Activated CD4-positive, alpha-beta T cell treated with anti-CD3 and anti-CD28 coated beads, Interleukin-2, Interleukin-6, amounts not matched to agents 100 ng/mL and 50 ng/mL, durations not matched to agents 16 hours and 8 hours (primary cell): ENCODE measurements around the gene DRICH1.
"Not testable (repeated sequence)": the region's sequence is repeated elsewhere in the genome, so short reads cannot be mapped to it uniquely, and the experiment has no call there.

ENCODE experiments used
- DNase-seq: peaks from one replicate; pipeline ENCODE4 v3.0.0-alpha.2; 2020

Gene DRICH1

DNA sequence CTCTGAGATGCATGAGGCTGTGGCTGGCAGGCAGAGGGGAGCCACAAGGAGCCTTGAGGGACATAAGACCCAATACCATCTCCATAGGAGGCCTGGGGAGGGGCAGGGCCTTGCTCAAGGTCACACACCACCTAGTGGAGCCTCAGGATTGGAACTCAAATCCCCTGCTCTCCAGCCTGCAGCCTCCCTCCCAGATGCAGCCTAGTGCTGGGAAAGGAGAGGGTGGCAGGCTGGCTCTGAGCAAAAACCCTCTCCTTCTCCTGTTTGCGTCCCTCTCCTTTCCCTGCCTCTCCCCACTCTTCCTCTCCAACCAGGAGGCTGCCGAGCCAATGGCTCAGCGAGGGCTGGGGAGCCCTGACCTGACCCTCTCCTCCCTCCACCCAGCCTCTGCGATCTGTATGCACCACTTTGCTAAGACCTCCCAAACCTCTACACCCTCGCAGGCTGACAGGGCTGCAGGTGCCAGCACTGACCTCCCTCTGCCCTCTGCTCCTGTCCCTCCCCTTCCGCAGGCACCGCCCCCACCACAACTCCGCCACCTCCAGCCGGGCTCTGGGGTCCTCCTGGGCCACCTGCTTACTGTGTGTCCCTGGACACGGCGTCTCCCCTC, 66.7 kb downstream of the DRICH1 start:
- peak; percentile 32 for DNase-seq

DNA sequence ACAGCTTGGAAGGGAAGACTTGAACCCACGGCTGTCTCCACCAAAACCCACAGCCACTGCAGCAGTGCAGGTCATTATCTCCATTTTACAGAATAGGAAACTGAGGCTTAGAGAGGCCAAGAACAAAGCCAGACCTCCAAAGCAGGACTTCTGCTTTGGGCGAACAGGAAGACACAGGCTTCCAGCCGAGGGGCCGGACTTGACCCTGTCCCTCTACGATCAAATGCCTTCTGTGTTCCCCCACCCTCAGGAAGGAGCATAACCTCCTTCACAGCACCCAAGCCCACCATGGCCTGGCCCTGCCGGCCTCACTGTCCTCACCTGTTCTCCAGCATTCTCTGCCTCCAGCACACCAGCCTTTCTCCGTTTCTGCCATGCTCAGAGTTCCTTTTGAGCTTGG, 67.8 kb downstream of the DRICH1 start:
- DNase-seq, result no peak

DNA sequence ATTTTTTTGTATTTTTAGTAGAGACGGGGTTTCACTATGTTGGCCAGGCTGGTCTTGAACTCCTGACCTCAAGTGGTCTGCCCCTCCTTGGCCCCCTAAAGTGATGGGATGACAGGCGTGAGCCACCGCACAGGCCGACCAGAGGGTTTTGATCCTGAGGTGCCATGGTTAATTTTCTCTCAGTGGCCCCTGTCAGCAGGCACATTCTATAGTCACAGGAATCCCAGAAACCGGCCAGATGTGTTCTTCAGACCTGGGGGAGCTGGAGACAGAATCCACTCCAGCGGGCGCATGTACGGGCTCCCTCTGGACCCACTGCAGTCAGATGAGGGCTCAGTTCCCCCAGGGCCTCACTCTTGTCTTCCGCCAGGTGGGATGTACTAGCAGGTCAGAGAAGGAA, 69.0 kb downstream of the DRICH1 start:
- DNase-seq, result no peak

DNA sequence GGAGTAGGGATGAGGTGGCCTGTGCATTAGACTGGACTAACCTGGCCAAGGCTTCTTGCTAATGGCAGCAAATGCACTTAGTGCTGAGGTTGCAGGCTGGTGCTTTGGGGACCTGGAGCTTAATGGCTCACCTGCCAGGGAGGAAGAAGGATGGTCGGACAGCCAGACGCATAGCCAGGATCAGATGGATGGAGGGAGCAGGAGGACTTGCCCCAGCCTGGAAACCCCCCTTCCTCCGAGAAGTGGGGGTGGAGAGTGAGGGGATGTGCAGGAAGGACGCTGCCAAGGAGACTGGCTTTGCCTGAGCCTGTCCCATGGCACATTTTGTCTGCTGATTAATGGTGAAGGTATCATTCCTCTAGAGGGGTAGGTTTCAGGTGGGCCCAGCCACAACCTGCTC, 69.9 kb downstream of the DRICH1 start:
- DNase-seq, result no peak

DNA sequence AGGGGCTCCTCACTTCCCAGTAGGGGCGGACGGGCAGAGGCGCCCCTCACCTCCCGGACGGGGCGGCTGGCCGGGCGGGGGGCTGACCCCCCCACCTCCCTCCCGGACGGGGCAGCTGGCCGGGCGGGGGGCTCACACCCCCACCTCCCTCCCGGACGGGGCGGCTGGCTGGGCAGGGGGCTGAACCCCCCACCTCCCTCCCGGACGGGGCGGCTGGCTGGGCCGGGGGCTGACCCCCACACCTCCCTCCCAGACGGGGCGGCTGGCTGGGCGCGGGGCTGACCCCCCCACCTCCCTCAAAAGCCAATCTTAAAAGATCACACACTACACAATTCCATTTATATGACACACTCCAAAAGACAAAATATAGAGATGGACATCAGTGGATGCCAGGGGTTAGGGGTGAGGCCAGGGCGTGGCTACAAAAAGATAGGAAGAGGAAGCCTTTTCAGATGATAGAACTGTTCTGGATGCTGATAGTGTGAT, 71.1 kb downstream of the DRICH1 start:
- not testable (repeated sequence) for DNase-seq

DNA sequence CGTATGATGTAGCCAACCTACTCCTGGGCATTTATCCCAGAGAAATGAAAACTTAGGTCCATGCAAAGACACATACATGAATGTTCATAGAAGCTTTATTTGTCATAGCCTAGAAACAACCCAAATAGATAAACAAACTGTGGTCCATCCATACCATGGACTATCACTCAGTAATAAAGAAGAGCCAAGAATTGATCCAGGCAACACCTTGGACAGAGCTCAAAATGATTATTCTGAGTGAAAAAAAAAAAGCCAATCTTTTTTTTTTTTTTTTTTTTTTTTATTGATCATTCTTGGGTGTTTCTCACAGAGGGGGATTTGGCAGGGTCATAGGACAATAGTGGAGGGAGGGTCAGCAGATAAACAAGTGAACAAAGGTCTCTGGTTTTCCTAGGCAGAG, 71.9 kb downstream of the DRICH1 start:
- DNase-seq, result not testable (repeated sequence)
